Umbilical cord (tissue), 2 donors: ENCODE data around the gene ARGLU1. TPM values are rescaled to one million over a fixed set of nuclear protein-coding genes. Genes with fewer than 3 reads are reported as not detected.
A peak's percentile ranks its signal among the peaks of the same experiment; 100 is the strongest.
"Not testable (repeated sequence)": the region's sequence is repeated elsewhere in the genome, so short reads cannot be mapped to it uniquely, and the experiment has no call there.

Experiments used
- DNase-seq: peaks from one replicate; pipeline ENCODE4 v3.0.0-alpha.2; 2015; ENCODE audit warnings: low spot score
- total RNA-seq: library from RNA; depleted of rRNA; stranded (reverse); fragments of >200 nt; gene quantifications from one replicate; pipeline ENCODE4 v1.2.3, GENCODE V29; 2014; ENCODE audit warnings: low replicate concordance; ENCODE audit not compliant: insufficient read depth

The ARGLU1 gene, protein sequence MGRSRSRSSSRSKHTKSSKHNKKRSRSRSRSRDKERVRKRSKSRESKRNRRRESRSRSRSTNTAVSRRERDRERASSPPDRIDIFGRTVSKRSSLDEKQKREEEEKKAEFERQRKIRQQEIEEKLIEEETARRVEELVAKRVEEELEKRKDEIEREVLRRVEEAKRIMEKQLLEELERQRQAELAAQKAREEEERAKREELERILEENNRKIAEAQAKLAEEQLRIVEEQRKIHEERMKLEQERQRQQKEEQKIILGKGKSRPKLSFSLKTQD
- total RNA-seq: 89.8 TPM

DNA sequence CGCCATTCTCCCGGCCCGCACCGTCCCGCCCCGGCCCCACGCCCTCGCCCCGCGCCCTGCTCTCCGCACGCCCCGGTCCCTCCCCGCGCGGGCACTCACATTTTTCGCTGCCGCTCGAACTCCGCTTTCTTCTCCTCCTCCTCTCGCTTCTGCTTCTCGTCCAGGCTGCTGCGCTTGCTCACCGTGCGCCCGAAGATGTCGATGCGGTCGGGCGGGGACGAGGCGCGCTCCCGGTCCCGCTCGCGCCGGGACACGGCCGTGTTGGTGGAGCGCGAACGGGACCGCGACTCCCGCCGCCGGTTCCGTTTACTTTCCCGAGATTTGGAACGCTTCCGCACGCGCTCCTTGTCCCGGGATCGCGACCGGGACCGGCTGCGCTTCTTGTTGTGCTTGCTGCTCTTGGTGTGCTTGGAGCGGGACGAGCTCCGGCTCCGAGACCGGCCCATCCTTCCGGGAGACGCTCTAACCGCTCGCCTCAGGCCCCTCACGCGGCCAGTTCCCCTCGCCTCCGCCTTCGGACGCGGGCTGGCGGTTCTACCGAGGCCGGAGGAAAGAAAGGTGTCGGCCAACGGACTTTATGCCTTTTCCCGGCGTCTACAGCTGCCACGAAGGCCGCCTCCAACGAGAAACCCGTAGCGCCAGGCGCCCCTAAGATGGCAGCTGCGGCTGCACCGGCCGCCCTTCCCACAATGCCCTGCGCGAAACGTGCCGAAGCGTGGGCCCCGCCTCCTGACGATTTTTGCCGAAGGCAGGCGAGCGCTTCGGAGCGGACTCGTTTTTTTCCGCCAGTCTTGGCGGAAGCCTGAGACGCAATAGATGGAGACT lies at the start of gene ARGLU1:
TSS of gene ARGLU1 (minus strand) at position 664 of the 825 bp plus-strand sequence. CDS start at position 446, 218 bp downstream.
- DNase-seq: peak; percentile 97

DNA sequence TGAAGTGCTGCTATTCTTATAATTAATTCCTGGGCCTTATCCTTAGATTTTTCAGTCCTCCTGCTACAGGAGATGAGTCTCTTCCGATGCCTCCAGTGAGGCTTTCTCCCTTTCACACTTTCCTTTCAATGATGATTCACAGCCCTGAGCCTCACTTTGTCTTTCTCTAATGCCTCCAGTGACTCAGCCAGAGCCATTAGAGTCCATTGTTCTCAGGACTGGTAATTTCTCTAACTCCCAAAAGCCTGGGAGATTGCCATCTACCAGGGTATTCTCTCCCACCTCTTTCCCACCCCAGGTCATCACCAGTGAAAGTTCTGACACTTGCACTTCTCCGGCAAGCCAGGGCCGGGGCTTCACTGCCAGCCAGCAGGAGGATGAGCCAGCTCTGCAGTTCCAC lies 49.6 kb upstream of the ARGLU1 start:
- DNase-seq: no peak

DNA sequence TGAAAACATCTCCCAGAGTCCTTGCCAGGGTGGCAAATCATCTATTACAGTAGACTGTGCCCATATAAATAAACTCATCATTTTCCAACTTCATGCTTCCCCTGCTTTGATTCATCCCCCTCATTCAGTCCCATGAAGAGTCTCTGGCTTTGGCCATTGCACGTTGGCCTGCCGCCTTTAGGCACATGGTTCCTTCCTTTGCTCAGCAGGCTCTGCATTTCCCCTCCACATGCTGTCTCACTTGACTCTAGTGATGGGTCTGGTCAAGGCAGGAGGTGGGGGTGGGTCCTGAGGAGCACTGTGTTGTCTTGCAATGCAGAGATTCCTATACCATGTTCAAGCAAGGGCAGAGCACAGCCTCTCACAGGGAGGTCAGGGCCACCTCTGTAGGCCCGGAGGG lies 48.8 kb upstream of the ARGLU1 start:
- no peak for DNase-seq

GRCh38 chr13:106614874-106615273 lies 46.9 kb upstream of the ARGLU1 start:
- no peak for DNase-seq

- DNase-seq: peak; percentile 98
These were observed 44.8 kb upstream of the ARGLU1 start for GRCh38 chr13:106612688-106613087.

DNA sequence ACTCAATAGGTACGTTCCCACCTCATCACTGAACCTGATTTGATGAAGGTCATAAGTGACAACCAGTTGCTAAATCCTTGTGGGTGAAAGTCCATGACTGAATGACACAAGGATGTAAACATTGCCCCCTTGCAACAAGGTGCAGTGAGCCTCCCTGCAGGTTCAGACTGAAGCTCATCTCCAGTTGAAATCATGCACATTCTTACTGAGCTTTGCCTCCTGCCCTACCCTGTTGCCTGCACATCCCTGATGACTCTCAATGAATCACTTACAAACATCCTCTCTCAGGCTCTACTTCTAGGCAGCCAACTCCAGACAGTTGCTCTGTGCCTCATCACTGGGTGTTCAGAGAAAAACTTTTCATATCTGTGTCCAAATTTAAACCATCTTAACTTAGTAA lies 42.5 kb upstream of the ARGLU1 start:
- DNase-seq: peak; percentile 78

- DNase-seq: no peak
These were observed 41.2 kb upstream of the ARGLU1 start for GRCh38 chr13:106609116-106609515.

DNA sequence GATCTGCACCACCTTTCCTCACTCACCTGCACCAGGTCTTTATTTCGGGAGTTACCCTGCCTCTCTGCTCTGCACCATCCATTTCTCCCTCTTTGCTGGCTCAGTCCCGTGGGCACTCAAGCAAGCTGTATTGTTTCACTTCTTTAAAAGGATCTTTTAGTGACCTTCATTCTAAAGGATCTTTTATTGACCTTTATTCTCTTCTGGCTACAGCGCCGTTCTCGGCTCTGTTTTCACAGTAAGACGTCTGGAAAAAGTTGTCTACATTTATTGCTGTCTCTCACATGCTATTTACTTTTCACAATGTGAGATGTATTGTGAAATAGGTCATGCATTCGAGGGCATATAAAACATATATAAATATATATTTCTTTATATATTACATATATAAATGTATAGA lies 35.6 kb upstream of the ARGLU1 start:
- DNase-seq: no peak

DNA sequence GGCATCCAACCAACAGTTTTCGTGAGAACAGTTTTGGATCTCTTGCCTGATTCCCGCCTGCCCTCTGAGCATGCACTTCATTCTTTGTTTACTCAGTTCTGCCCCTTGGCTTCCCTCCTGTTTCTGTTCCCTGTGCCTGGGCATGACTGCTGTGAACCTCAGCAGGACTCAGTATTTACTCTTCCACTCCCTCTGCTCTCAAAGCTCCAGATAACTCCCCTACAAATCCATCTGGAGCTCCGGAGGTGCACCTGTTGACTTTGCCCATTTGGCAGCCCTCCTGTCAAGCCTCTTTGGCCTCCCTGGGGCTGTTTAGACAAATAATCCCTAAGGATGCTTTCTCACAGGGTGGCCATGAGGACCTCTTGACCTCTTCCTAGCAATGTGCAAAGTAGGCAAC lies 34.2 kb upstream of the ARGLU1 start:
- no peak for DNase-seq

DNA sequence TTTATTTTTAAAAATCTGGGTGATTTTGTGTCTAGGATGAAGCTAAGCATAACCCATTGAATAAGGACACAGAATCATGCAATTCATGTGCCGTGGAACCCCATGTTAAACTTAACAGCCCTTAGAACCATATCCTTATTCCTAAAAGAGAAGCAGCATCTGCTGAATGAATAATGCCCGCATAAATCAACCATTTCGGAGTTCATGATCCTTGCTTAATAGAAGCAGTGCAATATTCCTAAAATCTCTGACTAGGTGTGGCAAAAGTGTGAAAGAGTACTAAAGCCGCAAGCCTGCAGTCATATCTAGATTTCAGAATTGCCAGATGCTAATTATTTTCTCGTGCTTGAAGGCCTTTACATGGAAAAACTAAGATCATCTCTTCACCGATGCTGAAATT lies 33.6 kb upstream of the ARGLU1 start:
- no peak for DNase-seq

- DNase-seq: not testable (repeated sequence)
These were observed 32.8 kb upstream of the ARGLU1 start for GRCh38 chr13:106600798-106601135.

DNA sequence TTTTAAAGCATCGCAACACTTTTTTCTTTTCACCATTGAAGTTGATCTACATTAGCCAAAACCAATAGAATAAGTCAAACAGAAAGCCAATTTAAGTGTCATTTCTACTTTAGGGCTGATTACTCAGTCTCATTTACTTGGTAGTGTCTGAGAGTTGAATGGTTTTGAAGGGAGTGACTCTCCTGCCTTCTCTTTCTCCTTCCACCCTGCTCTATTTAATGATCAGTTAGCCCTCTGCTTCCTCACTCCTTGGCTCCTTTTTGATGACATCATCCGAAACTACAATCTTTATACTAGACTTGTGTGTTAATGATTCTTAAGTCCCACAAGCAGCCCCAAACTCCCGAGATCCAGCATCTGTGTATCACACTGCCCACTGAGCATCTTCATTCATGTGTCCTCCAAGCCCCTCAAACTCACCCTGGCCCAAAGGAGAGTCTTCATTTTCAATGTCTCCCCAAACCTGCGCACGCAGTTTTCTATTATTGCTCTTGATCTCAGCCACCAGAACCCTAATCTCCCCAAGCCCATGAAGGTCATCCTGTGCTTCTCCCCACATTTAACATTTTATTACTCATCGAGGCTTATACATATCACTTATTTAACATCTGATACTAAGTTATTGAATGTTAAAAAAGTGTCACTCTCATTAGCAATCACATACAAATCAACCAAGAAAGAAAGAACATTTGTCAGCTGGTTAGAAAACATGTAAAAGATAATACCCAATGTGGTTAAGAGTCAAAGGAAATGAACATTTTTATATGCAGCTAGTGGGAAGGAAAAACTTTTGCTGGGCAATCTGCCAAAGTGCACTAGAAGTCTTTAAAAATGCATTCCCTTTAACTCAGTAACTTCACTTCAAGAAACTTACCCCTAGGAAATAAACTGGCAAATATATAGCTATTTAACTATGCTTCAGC lies 32.2 kb upstream of the ARGLU1 start:
- peak; percentile 92 for DNase-seq

GRCh38 chr13:106597749-106598395 lies 29.9 kb upstream of the ARGLU1 start:
- DNase-seq: no peak

DNA sequence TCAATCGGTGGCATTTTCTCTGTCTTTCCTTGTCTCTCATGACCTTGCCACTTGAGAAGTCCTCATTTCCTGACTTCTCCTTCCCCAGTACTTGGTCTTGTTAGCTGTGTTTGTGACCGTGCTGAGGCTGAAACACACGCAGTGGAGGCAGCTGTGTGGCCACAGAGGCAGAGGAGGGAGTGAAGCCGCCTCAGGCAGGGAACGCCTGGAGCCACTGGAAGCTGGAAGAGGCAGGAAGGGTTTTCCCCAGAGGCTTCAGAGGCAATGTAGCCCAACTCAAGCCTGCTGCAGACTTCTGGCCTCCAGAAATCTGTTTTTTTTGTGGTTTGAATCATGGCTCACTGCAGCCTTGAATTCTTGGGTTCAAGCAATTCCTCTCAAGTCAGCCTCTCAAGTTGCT lies 29.2 kb upstream of the ARGLU1 start:
- DNase-seq: no peak

DNA sequence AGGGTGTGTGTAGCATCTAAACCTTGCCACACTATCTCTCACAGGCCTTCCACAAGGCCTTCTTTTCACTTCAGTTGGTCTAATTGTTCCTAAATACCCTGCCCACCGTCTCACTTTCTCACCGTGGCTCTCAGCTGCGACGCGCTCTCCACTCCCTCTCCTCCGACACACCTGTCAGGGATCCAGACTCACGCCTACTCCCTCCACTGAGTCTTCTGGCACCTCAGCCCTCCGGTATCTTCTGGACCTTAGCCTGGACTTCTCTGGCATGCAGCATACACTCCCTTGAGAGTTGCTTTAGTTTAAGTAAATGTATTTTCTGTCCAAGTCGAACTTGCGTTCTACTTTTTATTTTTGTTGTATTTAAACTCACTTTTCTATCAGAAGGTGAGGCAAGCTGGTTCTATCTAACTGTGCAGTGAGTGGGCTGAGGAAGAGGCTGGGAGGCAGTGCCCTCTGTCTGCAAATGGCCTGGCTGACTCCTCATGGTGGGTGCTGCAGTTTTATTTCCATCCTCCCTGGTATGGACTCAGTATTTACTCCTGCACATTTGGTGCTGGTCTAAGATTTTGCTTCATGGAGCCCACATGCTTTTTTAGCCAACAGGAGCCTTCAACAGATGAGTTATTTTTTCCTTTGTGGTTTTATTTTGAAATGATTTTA lies 28.5 kb upstream of the ARGLU1 start:
- DNase-seq: no peak

GRCh38 chr13:106595625-106596024 lies 27.7 kb upstream of the ARGLU1 start:
- DNase-seq: no peak

DNA sequence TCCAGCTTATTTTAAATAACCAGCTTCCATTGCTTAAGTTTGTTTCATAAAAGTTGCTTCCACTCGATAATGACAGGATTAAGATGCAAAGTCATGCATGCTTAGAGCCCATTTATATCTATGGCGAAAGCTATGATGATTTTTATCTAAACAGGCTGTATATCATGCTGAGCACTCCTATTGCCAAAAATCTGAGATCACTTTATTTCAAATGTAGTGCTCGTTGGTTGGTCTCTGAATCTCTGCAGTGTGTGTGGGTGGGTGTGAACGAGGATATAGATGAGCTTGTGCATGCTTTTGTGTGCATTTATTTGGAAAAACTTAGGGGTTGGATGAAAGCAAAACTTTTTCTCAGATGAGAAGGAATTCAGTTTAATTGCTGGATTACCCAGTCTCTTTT lies 27.0 kb upstream of the ARGLU1 start:
- peak; percentile 79 for DNase-seq

DNA sequence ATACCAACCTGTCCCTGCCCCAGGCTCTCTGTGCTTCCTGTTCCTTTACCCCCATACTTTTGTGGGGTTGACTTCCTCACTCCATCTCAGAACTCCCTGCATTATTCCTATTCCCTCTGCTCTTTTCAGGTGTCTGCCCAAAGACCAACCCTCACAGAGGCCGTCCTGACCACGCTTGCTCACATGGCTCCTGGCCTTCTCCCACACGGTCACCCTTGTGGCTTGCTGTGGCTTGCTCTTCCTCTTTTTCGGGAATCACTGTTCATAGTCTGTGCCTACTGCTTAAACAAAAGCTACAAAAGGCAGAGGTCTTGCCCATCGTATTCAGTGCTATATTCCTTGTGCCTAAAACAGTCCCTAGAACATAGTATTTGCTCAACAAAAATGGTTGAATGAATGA lies 25.2 kb upstream of the ARGLU1 start:
- no peak for DNase-seq

GRCh38 chr13:106591299-106591698 lies 23.4 kb upstream of the ARGLU1 start:
- DNase-seq: peak; percentile 26

- DNase-seq: no peak
These were observed 21.8 kb upstream of the ARGLU1 start for GRCh38 chr13:106589716-106590115.

DNA sequence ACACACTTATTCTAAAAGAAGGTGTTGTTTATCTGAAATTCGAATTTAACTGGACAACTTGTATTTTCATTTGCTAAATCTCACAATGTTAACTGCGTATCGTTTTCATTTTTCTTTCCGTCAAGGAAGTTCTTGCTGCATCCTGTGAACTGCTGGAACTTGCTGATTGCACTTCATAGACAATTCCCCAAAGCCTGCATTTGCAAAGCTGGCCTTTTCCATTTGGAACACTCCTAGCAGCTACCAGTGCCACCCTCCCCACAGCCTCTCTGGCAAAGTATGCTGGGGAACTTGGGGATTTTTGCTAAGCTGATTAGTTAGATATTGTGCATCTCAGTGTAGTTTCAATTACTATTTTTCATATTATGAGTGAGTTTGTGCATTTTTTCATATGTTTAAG lies 20.4 kb upstream of the ARGLU1 start:
- peak; percentile 42 for DNase-seq
